GM18499 (cell line): Measurements from ENCODE around the gene LSR.

Source experiments
- ATAC-seq: cut with Tn5 transposase; IDR thresholded peaks from one replicate; pipeline ENCODE4 v1.9.1; 2021; ENCODE audit warnings: moderate number of reproducible peaks; ENCODE audit not compliant: insufficient read depth, unreplicated experiment

LSR gene

GRCh38 chr19:35297922-35298321, 49.1 kb downstream of the LSR start:
- ATAC-seq: no peak

GRCh38 chr19:35298561-35298972, 49.8 kb downstream of the LSR start:
- no peak for ATAC-seq

- no peak for ATAC-seq
Measured at GRCh38 chr19:35299523-35300338, 50.9 kb downstream of the LSR start.

GRCh38 chr19:35300339-35300649, 51.5 kb downstream of the LSR start:
- no peak for ATAC-seq

- ATAC-seq: no peak
Measured at GRCh38 chr19:35301961-35302360, 53.2 kb downstream of the LSR start.

- ATAC-seq: no peak
Measured at GRCh38 chr19:35302446-35302845, 53.6 kb downstream of the LSR start.

- ATAC-seq: no peak
Measured at GRCh38 chr19:35303357-35303915, 54.6 kb downstream of the LSR start.

GRCh38 chr19:35304036-35304435, 55.2 kb downstream of the LSR start:
- ATAC-seq: no peak

GRCh38 chr19:35305181-35305580, 56.4 kb downstream of the LSR start:
- ATAC-seq: no peak

GRCh38 chr19:35306473-35307246, 57.9 kb downstream of the LSR start:
- no peak for ATAC-seq

GRCh38 chr19:35307931-35308330, 59.1 kb downstream of the LSR start:
- ATAC-seq: no peak

GRCh38 chr19:35308910-35309309, 60.1 kb downstream of the LSR start:
- no peak for ATAC-seq

GRCh38 chr19:35309481-35310279, 60.9 kb downstream of the LSR start:
- no peak for ATAC-seq

GRCh38 chr19:35310331-35310730, 61.5 kb downstream of the LSR start:
- no peak for ATAC-seq

GRCh38 chr19:35310811-35311465, 62.1 kb downstream of the LSR start:
- no peak for ATAC-seq

GRCh38 chr19:35311901-35312665, 63.3 kb downstream of the LSR start:
- ATAC-seq: no peak

GRCh38 chr19:35313587-35313986, 64.8 kb downstream of the LSR start:
- ATAC-seq: no peak

- no peak for ATAC-seq
Measured at GRCh38 chr19:35314031-35314430, 65.2 kb downstream of the LSR start.

- ATAC-seq: no peak
Measured at GRCh38 chr19:35314858-35315470, 66.2 kb downstream of the LSR start.
